Heart left ventricle (tissue), 13 donors: ENCODE measurements around the gene TUBB2A.
"Not testable (repeated sequence)": the region's sequence is repeated elsewhere in the genome, so short reads cannot be mapped to it uniquely, and the experiment has no call there.

Experiments used
- POLR2A ChIP-seq, 2 donors: fragments of 450-650 bp; IDR thresholded peaks; one replicate each; pipeline ENCODE4 v1.6.1; 2017; ENCODE audit warnings: antibody characterized with exemption in 2 of 2, mild to moderate bottlenecking in 2 of 2, moderate library complexity in 2 of 2
- TF ChIP-seq, protein P1 (sequence below), 12 donors: fragments of 200-600 bp; sonication (generic) in 4 of 12; IDR thresholded peaks; one replicate each; pipeline versions ENCODE4 v1.5.0 to v1.8.0; 2018 to 2022; ENCODE audit warnings: antibody characterized with exemption in 12 of 12, mild to moderate bottlenecking in 5 of 12
- donor health status: ischemic (EF 13 %, LVEDD 7.1; RV severe dilation, severe dysfunction).
- donor health status: DM: no; HTN: yes; CAD: no.
- donor health status: DM: no; HTN: no; CAD: no.
- donor health status: ischemic (EF 25% LVEDD 6.9; RV normal size, moderate dysfunction).
- donor health status: ischemic (EF 25% LVEDD 5.7; RV mildly dilated, moderate dysfunction).
- donor health status: ischemic (EF 35%, LVEDD 5.7; RV mildly dilated, moderate dysfunction).
- donor health status: nonischemic (EF 11% LVEDD 7.7; RV severe dilation, severe dysfunction).
- donor health status: DM: yes; HTN: yes; CAD: no.
- donor health status: PGD.
- donor health status: ischemic (EF 29% LVEDD 5.4; RV normal size, mild dysfunction).
- donor health status: nonischemic (EF 23%, LVEDD 6.1; RV moderate dilation, normal function).

DNA sequence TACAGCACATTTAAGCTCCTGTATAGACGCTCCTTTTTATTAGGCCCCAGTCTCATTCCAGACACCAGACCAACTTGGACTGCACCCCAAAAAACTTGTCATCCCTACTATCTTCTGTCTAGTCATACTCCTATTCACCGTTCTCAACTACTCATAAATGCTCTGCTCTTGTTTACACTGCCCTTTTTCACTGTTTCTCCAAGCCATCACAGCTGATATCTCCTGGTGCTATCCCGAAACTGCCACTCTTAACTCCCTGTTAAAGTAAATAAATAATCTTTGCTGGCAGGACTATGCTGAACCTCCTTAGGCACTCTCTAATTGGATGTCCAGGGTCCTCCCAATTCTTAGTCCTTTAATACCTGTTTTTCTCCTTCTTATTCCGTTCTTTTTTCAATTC is 15.4 kb upstream of the TUBB2A start:
- TF ChIP-seq POLR2A (IDR thresholded peaks at IDR 0.05) = not testable (repeated sequence)
- TF ChIP-seq, protein P1, sequence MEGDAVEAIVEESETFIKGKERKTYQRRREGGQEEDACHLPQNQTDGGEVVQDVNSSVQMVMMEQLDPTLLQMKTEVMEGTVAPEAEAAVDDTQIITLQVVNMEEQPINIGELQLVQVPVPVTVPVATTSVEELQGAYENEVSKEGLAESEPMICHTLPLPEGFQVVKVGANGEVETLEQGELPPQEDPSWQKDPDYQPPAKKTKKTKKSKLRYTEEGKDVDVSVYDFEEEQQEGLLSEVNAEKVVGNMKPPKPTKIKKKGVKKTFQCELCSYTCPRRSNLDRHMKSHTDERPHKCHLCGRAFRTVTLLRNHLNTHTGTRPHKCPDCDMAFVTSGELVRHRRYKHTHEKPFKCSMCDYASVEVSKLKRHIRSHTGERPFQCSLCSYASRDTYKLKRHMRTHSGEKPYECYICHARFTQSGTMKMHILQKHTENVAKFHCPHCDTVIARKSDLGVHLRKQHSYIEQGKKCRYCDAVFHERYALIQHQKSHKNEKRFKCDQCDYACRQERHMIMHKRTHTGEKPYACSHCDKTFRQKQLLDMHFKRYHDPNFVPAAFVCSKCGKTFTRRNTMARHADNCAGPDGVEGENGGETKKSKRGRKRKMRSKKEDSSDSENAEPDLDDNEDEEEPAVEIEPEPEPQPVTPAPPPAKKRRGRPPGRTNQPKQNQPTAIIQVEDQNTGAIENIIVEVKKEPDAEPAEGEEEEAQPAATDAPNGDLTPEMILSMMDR (IDR thresholded peaks at IDR 0.05) = not testable (repeated sequence)
